Panc1 (cell line): ENCODE measurements around the gene AGAP1. TPM values are rescaled to one million over a fixed set of nuclear protein-coding genes. Genes with fewer than 3 reads are reported as not detected.

Experiments
- ATAC-seq: fragments of 200-7000 bp; cut with Tn5 transposase; 2 replicates; pipeline ENCODE4 v1.9.1; 2020; ENCODE audit warnings: mild to moderate bottlenecking, moderate library complexity
- BruUV-seq: library from RNA; stranded (reverse); fragments of 400-500 nt; replicated peaks from 2 replicates; lab custom pipeline; 2021; lab: Mats Ljungman, UMichigan
- CTCF ChIA-PET: fragments of 300-600 bp; sonication (Branson Sonifier 250); formaldehyde crosslinking; loops from one replicate; lab custom pipeline; 2022; ENCODE audit warnings: antibody characterized with exemption; lab: Charles Lee
- POLR2A ChIA-PET: fragments of 300-600 bp; sonication (Branson Sonifier 250); formaldehyde crosslinking; loops from one replicate; lab custom pipeline; 2022; ENCODE audit warnings: antibody characterized with exemption; lab: Charles Lee
- DNase-seq: peaks from one replicate; pipeline ENCODE4 v3.0.0-alpha.2; 2010; ENCODE audit warnings: low read depth, low spot score
- H3K27ac ChIP-seq: 2 replicates; pipeline ENCODE4 v1.5.1; 2011; ENCODE audit warnings: mild to moderate bottlenecking, low read length, inconsistent platforms
- H3K27me3 ChIP-seq: fragments of 200-500 bp; sonication (Bioruptor generic); 2 replicates; pipeline ENCODE4 v1.6.0; 2014; ENCODE audit warnings: low read length, inconsistent platforms; ENCODE audit not compliant: control insufficient read depth, insufficient read depth
- H3K36me3 ChIP-seq: fragments of 200-500 bp; sonication (Bioruptor generic); 2 replicates; pipeline ENCODE4 v1.5.1; 2014; ENCODE audit warnings: inconsistent platforms, mild to moderate bottlenecking, low read length, moderate library complexity; ENCODE audit not compliant: control insufficient read depth, insufficient read depth
- H3K4me1 ChIP-seq: 2 replicates; pipeline ENCODE4 v1.5.1; 2011; ENCODE audit warnings: inconsistent platforms, mild to moderate bottlenecking, low read length, moderate library complexity; ENCODE audit not compliant: control insufficient read depth, insufficient read depth
- H3K4me3 ChIP-seq, 2 experiments: 2 replicates each; pipeline ENCODE4 v1.5.1; 2011 to 2012; ENCODE audit warnings: low read depth in 2 of 2, low read length in 2 of 2, mild to moderate bottlenecking in 2 of 2, inconsistent platforms in 1 of 2, moderate library complexity in 1 of 2
- H3K9me3 ChIP-seq: fragments of 200-500 bp; sonication (Bioruptor generic); 2 replicates; pipeline ENCODE4 v1.5.1; 2014; ENCODE audit warnings: low read depth, mild to moderate bottlenecking, inconsistent platforms, low read length, moderate library complexity; ENCODE audit not compliant: control insufficient read depth, insufficient read depth
- CTCF ChIP-seq: fragments of 450-650 bp; IDR thresholded peaks from 2 replicates; pipeline ENCODE4 v1.5.1; 2017; ENCODE audit warnings: mild to moderate bottlenecking
- POLR2AphosphoS5 ChIP-seq: IDR thresholded peaks from 2 replicates; pipeline ENCODE4 v1.6.1; 2012; ENCODE audit warnings: mild to moderate bottlenecking, low read depth, low read length, moderate library complexity
- REST ChIP-seq, 2 experiments: IDR thresholded peaks; 2 replicates each; pipeline ENCODE4 v1.6.1; 2011 to 2012; ENCODE audit warnings: low read depth in 2 of 2, control low read depth in 1 of 2, low read length in 1 of 2, mild to moderate bottlenecking in 1 of 2, moderate library complexity in 1 of 2; ENCODE audit not compliant: insufficient read depth in 1 of 2
- SIN3A ChIP-seq: IDR thresholded peaks from 2 replicates; pipeline ENCODE4 v1.6.1; 2012; ENCODE audit warnings: low read depth, mild to moderate bottlenecking, low read length, moderate library complexity, borderline replicate concordance; ENCODE audit not compliant: insufficient read depth
- TCF7L2 ChIP-seq: IDR thresholded peaks from 2 replicates; pipeline ENCODE4 v1.6.1; 2011; ENCODE audit warnings: mild to moderate bottlenecking, low read depth, low read length, inconsistent platforms
- in situ Hi-C: cut with HindIII; loops from 2 replicates; pipeline ENCODE4 v1.10.0; 2016; ENCODE audit warnings: low sequenced_read_pairs, low pct_unique_long_range_greater_than_20kb
- intact Hi-C: fragments of 100-400 bp; cut with micrococcal nuclease; formaldehyde crosslinking; loops from one replicate; pipeline ENCODE4 v1.10.0; 2022; ENCODE audit not compliant: unreplicated experiment
- total RNA-seq: library from RNA; stranded (reverse); gene quantifications from one replicate; pipeline ENCODE4 v1.2.1, GENCODE V29; 2021; ENCODE audit not compliant: unreplicated experiment

Gene AGAP1
- total RNA-seq, 1 experiment from 2014 or later = 38.9 TPM

GRCh38 chr2:235839226-235839625, 345.4 kb downstream of the AGAP1 start:
- ATAC-seq (no peak), DNase-seq (no peak)
- no TSS peak for BruUV-seq
- no peaks in the 10 kb centered on the region for H3K9me3 ChIP-seq
- no peaks in the 10 kb centered on the region for H3K36me3 ChIP-seq
- H3K27ac ChIP-seq = no peak overlapping the region
- POLR2A ChIA-PET = no interaction called here
- H3K4me3 ChIP-seq = no peak overlapping the region
- in situ Hi-C loops (no loop called here), intact Hi-C loops (no loop called here)
- TF ChIP-seq TCF7L2 (no peak), SIN3A (no peak), POLR2AphosphoS5 (no peak), CTCF (no peak), REST (IDR thresholded peaks at IDR 0.05; ENCODE audit: insufficient read depth in 1 of 2, low read depth in 2 of 2, low read length in 1 of 2) (no peak)
- H3K4me1 ChIP-seq = no peaks in the 10 kb centered on the region
- CTCF ChIA-PET = no interaction called here
- no peaks in the 10 kb centered on the region for H3K27me3 ChIP-seq

- no peaks in the 10 kb centered on the region for H3K36me3 ChIP-seq
- H3K9me3 ChIP-seq = no peaks in the 10 kb centered on the region
- POLR2A ChIA-PET = no interaction called here
- no TSS peak for BruUV-seq
- no peak for TF ChIP-seq CTCF
- TF ChIP-seq SIN3A = no peak
- no peak for TF ChIP-seq POLR2AphosphoS5
- no peak for TF ChIP-seq TCF7L2
- no peak for TF ChIP-seq REST (IDR thresholded peaks at IDR 0.05; ENCODE audit: insufficient read depth in 1 of 2, low read depth in 2 of 2, low read length in 1 of 2)
- H3K4me3 ChIP-seq = no peak overlapping the region
- ATAC-seq (no peak), DNase-seq (no peak)
- CTCF ChIA-PET = no interaction called here
- H3K4me1 ChIP-seq = no peaks in the 10 kb centered on the region
- H3K27me3 ChIP-seq = no peaks in the 10 kb centered on the region
- in situ Hi-C loops (no loop called here), intact Hi-C loops (no loop called here)
- no peak overlapping the region for H3K27ac ChIP-seq
Observed at GRCh38 chr2:235839974-235840373, 346.1 kb downstream of the AGAP1 start.
